ENCODE data around the gene PRDM2.
"Not testable (repeated sequence)": the region's sequence is repeated elsewhere in the genome, so short reads cannot be mapped to it uniquely, and the experiment has no call there.

Gene PRDM2

GRCh38 chr1:13702425-13703127, 2.6 kb downstream of the PRDM2 start:
- FAIRE-seq = no peak

GRCh38 chr1:13703128-13703513, 3.1 kb downstream of the PRDM2 start:
- FAIRE-seq = no peak

GRCh38 chr1:13703558-13704490, 3.8 kb downstream of the PRDM2 start:
- no peak for FAIRE-seq

- no peak for FAIRE-seq
Observed at GRCh38 chr1:13706046-13706445, 6.1 kb downstream of the PRDM2 start.

- no peak for FAIRE-seq
Observed at GRCh38 chr1:13707164-13707563, 7.2 kb downstream of the PRDM2 start.

GRCh38 chr1:13708380-13708982, 8.5 kb downstream of the PRDM2 start:
- FAIRE-seq = no peak

GRCh38 chr1:13710086-13710485, 10.1 kb downstream of the PRDM2 start:
- no peak for FAIRE-seq

- no peak for FAIRE-seq
Observed at GRCh38 chr1:13714851-13715250, 14.9 kb downstream of the PRDM2 start.

- FAIRE-seq = not testable (repeated sequence)
Observed at GRCh38 chr1:13715616-13716287, 15.8 kb downstream of the PRDM2 start.

- no peak for FAIRE-seq
Observed at GRCh38 chr1:13722808-13723360, 22.9 kb downstream of the PRDM2 start.

GRCh38 chr1:13723810-13724209, 23.8 kb downstream of the PRDM2 start:
- FAIRE-seq = no peak

GRCh38 chr1:13725714-13726175, 25.8 kb downstream of the PRDM2 start:
- FAIRE-seq = no peak

- no peak for FAIRE-seq
Observed at GRCh38 chr1:13728091-13728715, 28.2 kb downstream of the PRDM2 start.

- no peak for FAIRE-seq
Observed at GRCh38 chr1:13730291-13730690, 30.3 kb downstream of the PRDM2 start.

GRCh38 chr1:13730751-13731482, 30.9 kb downstream of the PRDM2 start:
- FAIRE-seq = no peak

GRCh38 chr1:13731897-13732296, 31.9 kb downstream of the PRDM2 start:
- no peak for FAIRE-seq

GRCh38 chr1:13732971-13733667, 33.1 kb downstream of the PRDM2 start:
- no peak for FAIRE-seq

- no peak for FAIRE-seq
Observed at GRCh38 chr1:13733711-13734110, 33.7 kb downstream of the PRDM2 start.

- no peak for FAIRE-seq
Observed at GRCh38 chr1:13735168-13735930, 35.4 kb downstream of the PRDM2 start.

- FAIRE-seq = no peak
Observed at GRCh38 chr1:13737398-13737797, 37.4 kb downstream of the PRDM2 start.
